ENCODE results near the gene TMEM95. TPM values are rescaled to one million over a fixed set of nuclear protein-coding genes. Genes with fewer than 3 reads are reported as not detected.

Gene TMEM95
- not detected in 2 replicates for total RNA-seq (2012; rRNA removed)

GRCh38 chr17:7355053-7355452 is at the start of gene TMEM95:
Gene TMEM95 (plus strand): TSS chr17:7355156. CDS start chr17:7355205, 49 bp downstream.
- peak within 1 kb of the TSS; percentile 44 for H3K4me3 ChIP-seq (ENCODE audit: low read length)
- no peaks in the 10 kb centered on the region for H3K9me3 ChIP-seq (replicated peaks; ENCODE audit: low read length)
- H3K4me2 ChIP-seq (ENCODE audit: low read length) = peak within 1 kb of the TSS; percentile 82
- H3K36me3 ChIP-seq (ENCODE audit: insufficient read depth, low read length) = no peaks in the 10 kb centered on the region
- H3K4me1 ChIP-seq (ENCODE audit: control insufficient read depth, insufficient read depth, low read length) = peaks cover 35% of the 10 kb centered on the region
- H3K27me3 ChIP-seq (ENCODE audit: control insufficient read depth, insufficient read depth, low read length) = no peaks in the 10 kb centered on the region
- no peak within 1 kb of the TSS for H3K9ac ChIP-seq (ENCODE audit: low read depth, low read length)

GRCh38 chr17:7306911-7307685 is 47.9 kb upstream of the TMEM95 start, which contains the start of gene EIF5A:
Gene EIF5A (plus strand): TSS chr17:7307628. CDS start chr17:7309636, 2,008 bp downstream.
- peak within 1 kb of the TSS; percentile 85 for H3K4me3 ChIP-seq (ENCODE audit: low read length)
- no peaks in the 10 kb centered on the region for H3K27me3 ChIP-seq (ENCODE audit: control insufficient read depth, insufficient read depth, low read length)
- H3K36me3 ChIP-seq (ENCODE audit: insufficient read depth, low read length) = peaks cover 22% of the 10 kb centered on the region
- H3K9ac ChIP-seq (ENCODE audit: low read depth, low read length) = peak within 1 kb of the TSS; percentile 99
- peak within 1 kb of the TSS; percentile 83 for H3K4me2 ChIP-seq (ENCODE audit: low read length)
- no peaks in the 10 kb centered on the region for H3K9me3 ChIP-seq (replicated peaks; ENCODE audit: low read length)
- peaks cover 18% of the 10 kb centered on the region for H3K4me1 ChIP-seq (ENCODE audit: control insufficient read depth, insufficient read depth, low read length)

- Histone ChIP-seq H3K4me1 (ENCODE audit: control insufficient read depth, insufficient read depth, low read length) (peaks cover 20% of the 10 kb centered on the region), H3K4me2 (ENCODE audit: low read length) (peak overlapping the region; percentile 78), H3K4me3 (ENCODE audit: low read length) (peak overlapping the region; percentile 85), H3K36me3 (ENCODE audit: insufficient read depth, low read length) (peaks cover 30% of the 10 kb centered on the region), H3K9me3 (replicated peaks; ENCODE audit: low read length) (no peaks in the 10 kb centered on the region), H3K27me3 (ENCODE audit: control insufficient read depth, insufficient read depth, low read length) (no peaks in the 10 kb centered on the region), H3K9ac (ENCODE audit: low read depth, low read length) (peak overlapping the region; percentile 99)
These were observed 47.0 kb upstream of the TMEM95 start for GRCh38 chr17:7307686-7308624.

- peaks cover 39% of the 10 kb centered on the region for H3K36me3 ChIP-seq (ENCODE audit: insufficient read depth, low read length)
- H3K4me2 ChIP-seq (ENCODE audit: low read length) = peak overlapping the region; percentile 78
- H3K27me3 ChIP-seq (ENCODE audit: control insufficient read depth, insufficient read depth, low read length) = no peaks in the 10 kb centered on the region
- H3K9me3 ChIP-seq (replicated peaks; ENCODE audit: low read length) = no peaks in the 10 kb centered on the region
- peaks cover 29% of the 10 kb centered on the region for H3K4me1 ChIP-seq (ENCODE audit: control insufficient read depth, insufficient read depth, low read length)
- peak overlapping the region; percentile 99 for H3K9ac ChIP-seq (ENCODE audit: low read depth, low read length)
- H3K4me3 ChIP-seq (ENCODE audit: low read length) = peak overlapping the region; percentile 85
These were observed 46.1 kb upstream of the TMEM95 start for GRCh38 chr17:7308625-7309433.

- H3K27me3 ChIP-seq (ENCODE audit: control insufficient read depth, insufficient read depth, low read length) = no peaks in the 10 kb centered on the region
- peaks cover 37% of the 10 kb centered on the region for H3K4me1 ChIP-seq (ENCODE audit: control insufficient read depth, insufficient read depth, low read length)
- H3K36me3 ChIP-seq (ENCODE audit: insufficient read depth, low read length) = peaks cover 41% of the 10 kb centered on the region
- H3K9me3 ChIP-seq (replicated peaks; ENCODE audit: low read length) = no peaks in the 10 kb centered on the region
- H3K9ac ChIP-seq (ENCODE audit: low read depth, low read length) = peak overlapping the region; percentile 99
- peak overlapping the region; percentile 78 for H3K4me2 ChIP-seq (ENCODE audit: low read length)
- H3K4me3 ChIP-seq (ENCODE audit: low read length) = peak overlapping the region; percentile 85
These were observed 45.3 kb upstream of the TMEM95 start for GRCh38 chr17:7309628-7310027.

- Histone ChIP-seq H3K4me1 (ENCODE audit: control insufficient read depth, insufficient read depth, low read length) (peaks cover 44% of the 10 kb centered on the region), H3K9ac (ENCODE audit: low read depth, low read length) (no peak overlapping the region), H3K4me2 (ENCODE audit: low read length) (peak overlapping the region; percentile 78), H3K4me3 (ENCODE audit: low read length) (no peak overlapping the region), H3K36me3 (ENCODE audit: insufficient read depth, low read length) (peaks cover 48% of the 10 kb centered on the region), H3K9me3 (replicated peaks; ENCODE audit: low read length) (no peaks in the 10 kb centered on the region), H3K27me3 (ENCODE audit: control insufficient read depth, insufficient read depth, low read length) (no peaks in the 10 kb centered on the region)
These were observed 43.7 kb upstream of the TMEM95 start for GRCh38 chr17:7311110-7311705.

GRCh38 chr17:7312432-7313087 is 42.4 kb upstream of the TMEM95 start:
- H3K36me3 ChIP-seq (ENCODE audit: insufficient read depth, low read length) = peaks cover 56% of the 10 kb centered on the region
- H3K4me2 ChIP-seq (ENCODE audit: low read length) = peak overlapping the region; percentile 9
- H3K4me3 ChIP-seq (ENCODE audit: low read length) = no peak overlapping the region
- H3K4me1 ChIP-seq (ENCODE audit: control insufficient read depth, insufficient read depth, low read length) = peaks cover 44% of the 10 kb centered on the region
- H3K27me3 ChIP-seq (ENCODE audit: control insufficient read depth, insufficient read depth, low read length) = no peaks in the 10 kb centered on the region
- no peak overlapping the region for H3K9ac ChIP-seq (ENCODE audit: low read depth, low read length)
- H3K9me3 ChIP-seq (replicated peaks; ENCODE audit: low read length) = no peaks in the 10 kb centered on the region

- Histone ChIP-seq H3K9me3 (replicated peaks; ENCODE audit: low read length) (no peaks in the 10 kb centered on the region), H3K9ac (ENCODE audit: low read depth, low read length) (no peak overlapping the region), H3K4me3 (ENCODE audit: low read length) (peak overlapping the region; percentile 79), H3K27me3 (ENCODE audit: control insufficient read depth, insufficient read depth, low read length) (no peaks in the 10 kb centered on the region), H3K4me2 (ENCODE audit: low read length) (peak overlapping the region; percentile 87), H3K4me1 (ENCODE audit: control insufficient read depth, insufficient read depth, low read length) (peaks cover 44% of the 10 kb centered on the region), H3K36me3 (ENCODE audit: insufficient read depth, low read length) (peaks cover 60% of the 10 kb centered on the region)
These were observed 41.7 kb upstream of the TMEM95 start for GRCh38 chr17:7313088-7313889.

- no peaks in the 10 kb centered on the region for H3K9me3 ChIP-seq (replicated peaks; ENCODE audit: low read length)
- H3K27me3 ChIP-seq (ENCODE audit: control insufficient read depth, insufficient read depth, low read length) = no peaks in the 10 kb centered on the region
- H3K4me3 ChIP-seq (ENCODE audit: low read length) = peak overlapping the region; percentile 79
- H3K36me3 ChIP-seq (ENCODE audit: insufficient read depth, low read length) = peaks cover 68% of the 10 kb centered on the region
- H3K9ac ChIP-seq (ENCODE audit: low read depth, low read length) = peak overlapping the region; percentile 92
- H3K4me2 ChIP-seq (ENCODE audit: low read length) = peak overlapping the region; percentile 87
- H3K4me1 ChIP-seq (ENCODE audit: control insufficient read depth, insufficient read depth, low read length) = peaks cover 44% of the 10 kb centered on the region
These were observed 40.9 kb upstream of the TMEM95 start for GRCh38 chr17:7313890-7314718.

Data from skeletal muscle satellite cell (primary cell).